HG02938 (cell line): Measurements from ENCODE around the gene TENT5C.
A peak's percentile ranks its signal among the peaks of the same experiment; 100 is the strongest.

Source experiments
- ATAC-seq: cut with Tn5 transposase; IDR thresholded peaks from one replicate; pipeline ENCODE4 v1.9.1; 2021; ENCODE audit warnings: mild to moderate bottlenecking, moderate library complexity; ENCODE audit not compliant: unreplicated experiment

The TENT5C gene

DNA sequence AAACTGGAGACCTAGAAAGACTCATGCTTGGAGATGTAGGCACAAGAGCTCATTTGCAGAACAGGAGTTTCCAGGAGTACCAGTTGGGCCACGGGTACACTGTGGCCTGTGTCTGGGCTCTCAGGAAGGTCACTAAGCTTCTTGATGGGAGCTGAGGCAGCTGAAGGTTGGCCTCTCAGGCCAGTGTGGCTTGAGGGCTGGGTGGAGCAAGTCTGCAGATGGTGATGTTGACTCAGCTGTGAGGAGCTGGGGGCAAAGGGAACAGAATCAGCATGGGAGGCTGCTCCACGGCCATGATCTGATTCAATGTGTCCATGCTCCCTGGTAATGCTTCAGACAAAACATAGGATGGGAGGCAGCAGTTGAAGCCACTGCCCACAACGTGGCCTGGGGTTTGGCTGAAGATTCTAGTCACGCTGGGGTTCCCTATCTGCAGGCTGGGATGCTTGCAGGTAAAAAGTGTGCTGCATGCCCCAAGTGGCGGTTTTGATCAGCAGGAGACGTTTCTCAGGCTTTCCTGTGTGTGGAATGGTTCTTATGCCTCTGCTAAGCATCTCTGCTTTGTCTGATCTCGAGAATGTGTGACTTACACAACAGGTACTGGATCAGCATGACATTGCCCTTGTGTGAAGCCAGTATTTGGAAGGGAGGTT, 15.4 kb upstream of the TENT5C start:
- no peak for ATAC-seq

DNA sequence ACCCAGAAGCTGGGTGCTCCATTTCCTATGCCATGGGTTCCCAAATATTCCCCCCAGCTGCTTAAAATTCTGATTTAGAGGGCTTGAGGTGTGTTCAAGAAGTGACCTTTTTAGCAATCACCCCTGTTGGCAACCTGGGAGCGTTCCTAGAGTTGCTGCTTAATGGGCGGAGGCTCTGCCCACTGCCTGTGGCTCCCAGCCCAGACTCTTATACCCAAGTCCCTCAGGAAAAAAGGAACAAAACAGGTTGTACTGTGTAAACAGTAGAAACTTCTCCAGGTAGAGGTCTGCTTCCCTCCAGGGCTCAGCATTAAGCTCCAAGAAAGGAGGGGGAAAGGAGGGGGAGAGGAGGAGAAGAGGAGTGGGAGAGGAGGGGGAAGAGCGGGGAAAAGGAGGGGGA, 14.6 kb upstream of the TENT5C start:
- ATAC-seq = no peak

DNA sequence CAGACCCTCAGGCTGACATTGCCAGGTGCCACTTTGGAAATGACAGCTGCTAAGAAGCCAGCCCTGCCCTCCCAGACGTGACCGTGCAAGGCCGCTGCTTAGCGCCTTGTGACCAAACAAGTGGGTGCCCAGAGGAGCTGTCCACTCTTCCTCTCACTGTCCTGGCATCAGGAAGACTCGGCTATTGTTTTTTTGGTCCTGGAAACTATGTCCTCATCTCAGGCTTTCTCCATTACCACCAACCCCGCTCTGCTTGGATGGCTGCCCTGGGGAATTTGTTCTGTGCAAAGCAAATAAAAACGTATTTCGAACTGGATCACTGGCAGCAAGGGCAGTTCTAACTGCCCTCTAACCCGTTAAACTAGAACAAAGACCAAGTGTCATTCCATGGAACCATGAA, 13.7 kb upstream of the TENT5C start:
- ATAC-seq = no peak

DNA sequence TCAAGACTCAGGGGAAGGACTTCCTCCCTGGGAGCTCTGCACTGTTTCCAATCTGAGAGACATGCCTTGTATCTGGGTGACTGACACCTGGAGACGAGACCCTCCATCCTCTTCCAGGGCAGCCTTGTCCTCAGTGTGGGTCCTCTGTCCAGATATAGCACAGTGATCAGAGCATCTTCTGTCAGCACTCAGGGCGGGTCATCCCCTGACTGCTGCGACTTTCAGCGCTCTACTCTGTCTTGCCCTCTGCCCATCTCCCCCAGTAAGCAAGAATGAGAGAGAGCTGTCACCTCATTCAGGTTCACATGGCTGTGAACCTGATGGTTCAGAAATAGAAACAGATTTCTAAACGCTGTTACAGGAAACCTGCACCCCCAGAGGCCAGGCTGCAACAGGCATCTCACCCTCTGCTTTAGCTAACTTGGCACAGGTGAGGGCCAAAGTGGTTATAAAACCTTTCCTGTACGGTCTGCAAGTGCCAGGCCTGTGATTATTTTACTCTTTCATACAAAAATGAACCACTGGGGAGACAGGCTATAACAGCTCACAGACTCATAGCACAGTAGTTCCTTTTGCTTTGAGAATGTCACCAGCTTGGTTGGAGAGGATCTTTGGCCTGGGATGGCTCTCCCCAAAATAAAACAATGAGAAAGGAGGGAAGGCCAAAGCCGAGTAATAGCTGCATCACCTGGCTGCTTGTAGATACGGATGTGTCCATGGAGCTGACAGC, 11.4 kb upstream of the TENT5C start:
- no peak for ATAC-seq

DNA sequence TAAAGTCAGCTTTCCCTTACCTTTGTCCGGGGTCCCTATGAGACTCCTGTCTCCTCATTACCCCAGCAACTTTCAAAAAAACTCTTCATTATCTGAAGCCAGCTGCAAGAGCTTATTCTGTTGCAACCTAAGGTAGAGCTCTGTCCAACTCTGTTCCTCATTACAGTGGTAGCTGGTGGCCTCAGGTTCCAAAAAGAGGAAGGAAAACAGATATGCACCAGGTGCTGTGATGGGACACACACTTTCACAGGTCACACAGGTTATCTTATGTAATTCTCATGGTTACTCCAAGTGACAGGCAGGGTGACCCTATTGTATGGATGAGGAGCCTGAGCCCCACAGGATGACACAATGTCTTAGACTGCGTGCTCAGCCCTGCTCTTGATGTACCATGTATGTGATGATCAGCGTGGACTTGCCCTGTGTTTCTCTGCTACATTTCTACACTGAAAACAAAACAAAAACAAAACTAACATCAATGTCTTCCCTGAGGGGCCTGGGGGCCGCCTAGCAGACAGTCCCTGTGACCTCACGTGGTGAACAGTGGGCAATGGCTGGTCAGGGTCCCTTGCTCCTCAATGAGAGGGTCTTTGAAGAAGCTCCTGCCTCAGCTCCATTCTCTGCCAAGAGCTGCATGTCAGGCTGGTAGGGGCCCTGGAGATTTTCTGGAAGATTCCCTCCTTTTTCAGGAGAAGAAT, 9.7 kb upstream of the TENT5C start:
- no peak for ATAC-seq

DNA sequence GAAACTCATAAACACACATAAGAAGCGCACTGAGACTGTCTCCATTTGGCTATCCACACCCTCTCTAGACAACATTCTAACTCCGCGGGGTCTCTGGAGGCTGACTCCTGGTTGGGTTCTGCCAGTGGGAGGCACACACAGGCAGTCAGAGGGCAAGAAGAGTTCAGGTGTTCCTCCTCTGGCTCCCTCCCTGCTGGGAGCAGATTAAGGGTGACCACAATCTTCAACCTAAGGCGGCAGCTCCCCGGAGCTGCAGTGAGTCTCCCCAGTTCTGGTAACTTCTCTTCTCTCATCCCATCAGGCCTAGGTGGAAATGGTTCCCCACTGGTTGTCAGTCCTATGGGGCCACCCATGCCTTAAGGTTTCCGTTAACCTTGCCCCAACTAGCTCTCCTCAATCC, 7.4 kb upstream of the TENT5C start:
- no peak for ATAC-seq

DNA sequence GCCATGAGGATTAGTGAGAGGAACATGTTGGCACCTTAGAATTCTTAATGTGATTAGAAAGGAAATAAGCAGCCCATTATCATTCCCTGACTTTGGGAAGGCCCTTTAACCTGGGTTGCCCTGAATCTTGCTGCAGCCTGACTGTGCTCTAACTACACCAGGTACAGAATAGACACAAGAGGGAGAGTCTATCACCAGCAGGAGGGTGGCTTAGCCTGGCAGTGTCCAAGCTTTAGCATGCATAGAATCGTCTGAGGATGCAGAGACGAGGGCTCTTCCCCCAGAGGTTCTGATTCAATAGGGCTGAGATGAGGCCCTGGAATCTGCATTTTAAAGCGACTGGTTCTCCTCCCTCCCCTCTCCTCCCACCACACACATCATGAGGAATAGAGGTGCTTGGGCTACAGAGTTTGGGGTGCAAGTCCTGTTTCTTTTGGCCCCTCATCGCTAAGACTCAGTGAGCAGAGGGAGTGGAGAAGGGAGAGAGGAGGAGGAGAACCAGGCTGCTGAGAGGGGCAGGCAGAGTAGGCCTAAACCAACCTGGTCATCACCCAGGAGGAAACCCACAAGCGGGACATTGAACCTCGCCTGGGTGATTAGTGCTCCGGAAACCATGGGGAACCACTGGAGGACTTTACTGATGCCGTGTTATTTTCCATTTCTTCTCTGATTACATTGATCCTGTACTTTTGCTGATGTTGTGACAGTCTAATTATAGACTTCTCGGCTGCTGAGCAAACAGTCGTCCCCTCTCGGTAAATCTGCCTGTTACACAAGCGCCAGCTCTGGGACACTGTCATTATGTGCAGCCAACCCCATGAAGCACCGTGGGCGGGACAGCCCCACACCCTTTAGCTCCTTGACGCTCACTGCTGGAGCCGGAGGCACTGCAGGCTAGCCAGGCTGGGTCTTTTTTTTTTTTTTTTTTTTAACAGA, 6.3 kb upstream of the TENT5C start:
- ATAC-seq = no peak

DNA sequence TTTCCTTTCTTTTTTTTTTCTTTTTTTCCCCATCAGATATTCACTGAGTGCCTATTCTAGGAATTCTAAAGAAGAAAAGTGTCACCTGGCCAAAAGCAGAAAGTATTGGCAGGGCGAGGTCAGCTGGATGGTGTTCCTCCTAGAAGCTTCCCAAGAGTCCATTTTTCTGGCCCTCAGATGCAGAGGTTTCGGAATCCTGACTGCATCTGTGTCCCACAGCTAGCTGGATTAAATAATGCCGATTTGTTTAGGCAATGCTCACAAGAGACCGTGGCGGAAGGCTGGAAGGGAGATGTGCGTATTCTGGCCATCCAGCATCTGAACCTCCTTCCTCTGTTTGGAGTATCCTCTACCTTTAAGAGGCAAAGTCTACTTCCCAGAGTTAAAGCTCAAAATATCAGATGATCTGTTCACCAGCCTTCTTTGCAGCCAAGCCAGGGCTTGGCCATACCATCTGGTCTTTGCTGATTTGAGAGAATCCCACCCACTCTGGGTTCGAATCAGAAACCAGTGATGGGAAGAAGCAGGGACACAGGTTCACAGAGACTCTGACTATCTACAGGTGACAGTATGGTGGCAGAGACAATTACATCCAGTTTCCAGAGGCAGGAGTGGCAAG, 5.4 kb upstream of the TENT5C start:
- ATAC-seq = no peak

DNA sequence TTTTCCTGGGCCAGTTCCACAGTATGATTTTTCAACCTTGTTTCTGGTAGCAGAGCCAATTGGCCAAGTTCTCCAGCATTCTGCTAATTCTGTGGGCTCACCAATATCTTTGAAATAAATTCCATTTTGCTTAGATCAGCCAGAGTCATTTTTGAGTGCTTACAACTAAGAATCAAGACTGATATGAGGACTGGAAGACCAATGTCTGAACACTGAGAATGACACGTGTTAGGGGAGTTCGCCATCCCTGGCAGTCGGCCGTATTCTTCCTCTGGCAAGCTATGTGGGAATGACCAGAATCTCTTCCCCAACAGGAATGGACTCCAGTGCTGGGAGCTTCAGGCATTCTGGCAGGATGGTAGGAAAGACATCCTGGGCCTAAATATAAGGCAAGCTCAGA, 4.9 kb upstream of the TENT5C start:
- ATAC-seq = no peak

DNA sequence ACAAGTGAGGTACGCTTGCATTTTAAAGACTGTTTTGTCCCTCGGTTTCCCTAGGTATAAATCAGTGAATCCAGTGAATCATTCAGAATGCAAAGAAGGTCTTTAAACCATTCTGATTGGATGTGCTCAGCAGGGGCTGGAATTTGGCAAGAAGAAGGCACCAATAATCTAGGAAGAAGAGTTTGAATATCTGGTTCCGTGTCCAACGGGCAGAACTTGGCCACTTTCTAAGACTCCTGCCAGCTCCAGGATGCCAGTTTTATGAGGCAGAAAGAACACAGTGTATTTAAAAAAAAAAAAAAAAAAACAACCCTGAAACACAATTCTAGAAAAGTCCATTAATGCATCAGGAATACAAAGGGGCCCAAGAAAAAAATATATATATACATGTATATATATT, 3.0 kb upstream of the TENT5C start:
- ATAC-seq = no peak

DNA sequence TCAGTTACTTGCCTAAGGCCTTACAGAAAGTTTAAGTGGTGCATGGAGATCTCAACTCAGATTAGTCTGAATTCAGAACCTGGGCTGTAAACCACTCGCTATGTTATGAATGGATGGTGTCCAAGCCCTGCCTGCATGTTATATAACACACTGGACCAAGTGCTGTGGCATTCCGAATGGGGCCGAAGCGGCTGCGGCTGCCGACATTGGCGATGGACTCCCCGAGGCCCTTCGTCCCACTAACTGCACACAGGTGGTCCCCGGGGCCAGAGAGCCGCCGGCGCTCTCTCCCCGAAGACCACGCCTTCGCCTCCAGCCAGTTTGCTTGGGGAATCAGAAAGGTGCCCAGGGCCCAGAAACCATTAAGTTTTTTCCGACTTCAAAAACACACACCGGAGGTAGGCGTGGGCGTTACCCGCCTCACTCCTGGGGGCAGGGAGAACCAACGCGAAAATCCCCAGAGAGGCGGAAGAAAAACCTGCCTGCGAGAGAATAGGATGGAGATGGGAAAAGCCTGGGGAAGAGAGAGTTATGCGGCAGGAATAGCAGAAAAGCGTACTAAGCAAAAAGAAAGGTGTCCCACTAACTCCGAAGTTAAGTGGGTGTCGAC, 579 bp upstream of the TENT5C start:
- ATAC-seq = peak; percentile 28

DNA sequence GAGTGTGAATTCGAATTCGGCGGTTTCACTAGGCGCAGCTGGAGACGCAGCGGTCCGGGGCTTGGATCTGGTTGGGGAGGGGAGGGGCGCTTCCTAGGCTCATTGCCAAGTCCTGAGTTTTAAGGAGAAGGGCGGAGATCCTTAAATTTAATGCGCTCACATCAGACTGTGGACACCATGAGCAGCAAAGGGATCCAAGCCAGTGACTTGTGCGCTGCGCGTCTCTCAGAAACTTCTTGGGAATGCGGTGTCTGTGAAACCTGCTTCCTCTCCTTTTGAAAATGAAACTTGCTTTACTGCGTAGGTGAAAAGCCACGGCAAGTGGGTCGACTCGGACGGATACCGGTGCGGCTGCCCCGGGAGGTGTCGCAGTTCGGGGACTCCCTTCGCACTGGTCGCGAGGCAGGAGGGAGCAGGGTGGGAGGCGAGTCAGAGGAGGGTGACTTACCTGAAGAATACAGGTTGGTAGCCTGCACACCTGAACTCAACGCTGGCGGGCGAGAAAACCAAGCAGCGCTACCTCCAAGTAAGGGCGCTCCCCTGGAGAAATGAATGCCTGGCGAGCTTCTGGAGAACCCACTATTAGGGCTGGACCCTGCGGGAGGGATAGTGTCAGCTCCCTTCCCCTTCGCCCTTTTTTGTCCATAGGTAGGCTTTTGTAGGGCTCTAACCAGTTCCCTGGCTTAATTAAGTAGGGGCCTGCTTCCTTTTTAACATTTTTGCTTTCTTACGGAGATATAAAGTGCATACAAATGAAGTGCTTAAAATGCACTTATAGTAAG, 992 bp downstream of the TENT5C start:
- ATAC-seq = no peak

DNA sequence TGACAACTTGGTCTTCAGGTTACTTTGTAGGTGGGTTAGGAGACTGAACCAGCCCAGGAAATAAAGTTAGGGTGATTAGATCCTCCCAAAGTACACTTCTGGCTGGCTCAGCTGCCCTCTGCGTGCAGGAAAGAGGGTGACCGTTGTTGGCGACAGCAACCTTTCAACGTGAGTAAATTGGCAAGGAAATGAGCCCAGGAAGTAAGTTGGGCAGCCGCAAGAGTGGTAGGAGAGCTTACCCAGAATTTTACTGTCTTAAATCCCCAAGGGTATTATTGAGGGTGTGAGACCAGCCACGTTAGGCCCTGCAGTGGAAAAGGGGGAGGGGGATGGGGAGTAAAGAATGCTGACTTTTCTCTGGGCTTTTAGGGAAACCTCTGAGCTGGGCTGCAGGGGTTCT, 1.6 kb downstream of the TENT5C start:
- no peak for ATAC-seq

DNA sequence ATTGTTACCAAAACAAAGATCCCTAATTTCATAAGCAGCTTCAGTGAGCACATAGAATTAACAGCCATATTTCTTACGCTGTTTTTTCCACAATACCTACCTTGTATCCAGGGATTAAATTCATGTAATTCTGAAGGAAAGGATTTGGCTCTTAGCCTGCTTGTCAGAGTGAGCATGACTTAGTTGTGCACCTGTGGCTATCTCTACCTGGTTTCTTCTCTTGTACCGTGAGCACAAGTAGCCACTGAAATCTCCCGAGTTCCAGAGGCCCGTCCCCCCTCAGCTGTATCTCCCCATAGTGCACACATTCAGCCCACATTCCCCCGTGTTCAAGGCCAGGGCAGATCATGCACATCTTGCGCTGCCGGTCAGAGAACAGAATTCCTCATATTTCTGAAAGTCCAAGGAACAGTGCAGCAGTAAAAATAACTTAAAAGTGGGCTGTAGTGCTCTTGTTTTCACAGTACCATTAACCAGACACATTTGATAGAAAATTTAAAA, 2.3 kb downstream of the TENT5C start:
- ATAC-seq = no peak

DNA sequence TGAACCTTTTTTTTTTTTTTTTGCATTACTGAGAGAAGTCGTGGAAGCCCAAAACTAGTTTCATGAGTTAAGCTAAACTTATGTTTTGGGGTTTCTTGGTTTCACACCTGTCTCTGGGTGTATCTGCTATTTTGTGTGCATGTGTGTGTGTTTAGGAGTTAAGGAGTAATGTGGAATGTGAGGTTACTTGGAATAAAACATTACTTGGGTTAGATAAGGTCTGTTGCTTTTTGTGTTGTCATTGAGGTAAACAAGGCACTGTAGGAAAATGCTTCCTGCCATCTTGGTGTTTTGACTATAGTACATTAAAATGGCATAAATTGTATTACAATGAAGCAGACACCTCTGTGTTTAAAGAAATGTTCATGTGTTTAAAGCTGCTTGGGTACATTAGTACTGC, 2.9 kb downstream of the TENT5C start:
- ATAC-seq = no peak

DNA sequence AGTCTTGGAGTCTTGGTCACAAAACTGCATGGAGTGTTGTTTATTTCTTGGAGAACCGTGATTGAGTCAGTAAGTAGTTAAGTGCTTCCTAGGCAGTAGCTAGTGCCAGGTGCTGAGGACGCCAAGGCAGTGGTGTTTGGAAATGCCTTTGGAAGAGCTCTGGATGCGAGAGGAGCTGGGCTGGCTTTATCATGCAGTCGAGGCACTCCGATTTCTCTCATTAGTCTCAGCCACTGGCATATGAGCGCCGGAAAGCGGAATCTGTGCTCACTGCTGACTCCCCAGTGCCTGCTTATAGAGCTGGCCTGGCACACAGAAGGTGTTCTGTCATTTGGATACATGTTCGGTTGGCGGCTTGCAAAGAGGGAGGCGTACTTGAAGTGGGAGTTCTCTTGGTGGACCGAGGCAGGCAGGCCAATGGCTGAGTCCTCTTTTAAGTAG, 3.6 kb downstream of the TENT5C start:
- ATAC-seq = no peak

DNA sequence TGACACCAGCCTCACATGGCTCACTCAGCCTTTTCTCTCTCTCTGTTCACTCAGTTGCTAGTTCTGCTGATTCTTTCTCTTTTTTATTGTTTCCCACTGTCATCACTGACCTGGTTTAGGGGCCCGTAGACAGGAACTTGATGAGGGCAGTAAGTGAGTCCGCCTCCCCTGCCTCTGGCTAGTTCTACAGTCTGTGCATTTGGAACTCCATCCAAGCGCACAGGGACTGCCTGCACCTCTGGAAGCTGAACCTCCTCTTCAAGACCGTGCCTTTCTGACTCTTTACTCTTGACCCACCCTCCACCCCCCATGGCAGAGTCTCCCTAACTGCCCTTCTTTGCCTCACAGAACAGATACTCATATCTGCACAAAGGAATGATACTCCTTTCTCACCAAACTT, 4.2 kb downstream of the TENT5C start:
- ATAC-seq = no peak

DNA sequence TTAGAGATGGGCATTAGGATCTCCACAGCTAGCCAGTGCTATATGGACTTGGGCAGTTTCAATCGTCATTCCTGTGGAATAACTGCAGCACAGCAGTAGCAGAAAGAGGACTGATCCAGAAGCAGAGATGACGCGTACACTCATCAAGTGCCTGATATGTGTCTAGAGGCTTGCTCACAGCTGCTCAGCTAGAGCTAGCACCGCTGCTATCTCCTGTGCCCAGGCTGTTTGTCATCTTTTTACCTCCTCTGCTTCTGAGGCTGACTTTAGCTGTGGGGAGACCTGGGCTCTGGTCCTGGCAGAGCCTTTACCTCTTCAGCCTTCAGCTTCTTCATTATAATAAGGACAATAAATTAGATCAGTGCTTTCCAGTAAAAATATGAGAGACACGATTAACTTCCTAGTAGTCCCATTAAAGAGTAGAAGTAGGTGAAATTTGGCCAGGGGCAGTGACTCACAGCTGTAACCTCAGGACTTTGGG, 5.3 kb downstream of the TENT5C start:
- no peak for ATAC-seq

DNA sequence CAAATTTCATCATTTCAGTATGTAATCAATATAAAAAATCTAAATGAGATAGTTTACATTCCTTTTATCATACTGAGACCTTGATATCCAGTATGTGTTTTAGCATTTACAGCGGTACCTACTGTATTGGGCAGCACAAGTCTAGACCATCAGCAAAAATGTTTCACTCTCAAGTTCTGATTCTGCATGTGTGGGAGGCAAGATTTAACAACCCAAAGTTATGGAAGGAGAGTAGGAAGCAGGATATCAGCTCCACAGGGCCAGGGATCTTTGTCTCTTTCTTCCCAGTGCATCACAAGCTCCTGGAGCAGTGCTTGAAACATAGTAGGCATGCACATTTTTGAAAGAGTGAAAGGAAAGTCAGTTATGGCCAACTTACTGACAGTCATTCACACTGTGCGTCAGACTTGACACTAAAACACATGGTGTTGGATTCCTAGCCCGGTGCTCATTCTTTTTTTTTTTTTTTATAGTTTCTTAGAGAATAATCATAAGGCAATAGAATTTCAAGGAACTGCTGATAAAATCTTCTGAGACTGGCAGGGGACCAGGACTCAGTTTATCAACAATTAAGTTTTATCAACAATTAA, 6.1 kb downstream of the TENT5C start:
- ATAC-seq = no peak
